Right lobe of liver (tissue), 6 donors: ENCODE measurements around the gene MAG. TPM values are rescaled to one million over a fixed set of nuclear protein-coding genes. Genes with fewer than 3 reads are reported as not detected.

Experiments used
- ATAC-seq, 4 donors: fragments of 200-7000 bp; cut with Tn5 transposase; one replicate each; pipeline ENCODE4 v1.9.1; 2020; ENCODE audit warnings: mild to moderate bottlenecking in 4 of 4, moderate library complexity in 4 of 4
- DNase-seq, 3 donors: peaks; one replicate each; pipeline ENCODE4 v3.0.0-alpha.2; 2020
- H3K27ac ChIP-seq, 3 donors: fragments of 200-600 bp; one replicate each; pipeline ENCODE4 v1.8.0; 2022
- H3K27me3 ChIP-seq, 2 donors: fragments of 200-600 bp; one replicate each; pipeline ENCODE4 v1.8.0; 2022
- H3K36me3 ChIP-seq, 4 donors: fragments of 200-600 bp; sonication (generic) in 1 of 4; one replicate each; pipeline versions ENCODE4 v1.5.1 to v1.8.0; 2017 to 2022; ENCODE audit warnings: control low read depth in 1 of 4
- H3K4me1 ChIP-seq, 4 donors: fragments of 200-600 bp; sonication (generic) in 1 of 4; one replicate each; pipeline versions ENCODE4 v1.5.1 to v1.8.0; 2017 to 2022; ENCODE audit warnings: control low read depth in 1 of 4
- H3K4me3 ChIP-seq, 3 donors: fragments of 200-600 bp; one replicate each; pipeline ENCODE4 v1.8.0; 2022
- H3K9me3 ChIP-seq, 4 donors: fragments of 200-600 bp; sonication (generic) in 1 of 4; one replicate each; pipeline versions ENCODE4 v1.5.1 to v1.8.0; 2017 to 2022; ENCODE audit warnings: control low read depth in 1 of 4
- CTCF ChIP-seq, 4 donors: fragments of 200-600 bp in 3 of 4; fragments of 450-650 bp in 1 of 4; IDR thresholded peaks; one replicate each; pipeline versions ENCODE4 v1.5.1 to v1.8.0; 2016 to 2022; ENCODE audit warnings: antibody characterized with exemption in 4 of 4, mild to moderate bottlenecking in 2 of 4
- POLR2A ChIP-seq: fragments of 450-650 bp; IDR thresholded peaks from one replicate; pipeline ENCODE4 v1.6.1; 2017; ENCODE audit warnings: antibody characterized with exemption, mild to moderate bottlenecking
- WGBS: methylation state at CpG from one replicate; pipeline ENCODE4 v1.1.6; 2018; ENCODE audit warnings: low coverage, low lambda C conversion rate; ENCODE audit not compliant: insufficient coverage; ENCODE audit errors: missing lambda C conversion rate; 5-methylcytosine and 5-hydroxymethylcytosine counted together
- intact Hi-C, 2 donors: fragments of 100-400 bp; cut with DNase I; formaldehyde crosslinking; loops; one replicate each; pipeline versions ENCODE4 v1.11.2 to v1.14.1; 2022
- total RNA-seq, 6 experiments: library from RNA; depleted of rRNA in 2 of 6; stranded (reverse); fragments of >200 nt in 2 of 6; fragmentation: NEBNext Ultra II Directional in 3 of 6; extraction: Animal tissue kit (Norgen Biotek cat#: 25700) in 3 of 6; gene quantifications; one replicate each; pipeline versions ENCODE4 v1.1.0 to v1.2.4, GENCODE V29; 2016 to 2023
- donor health status: DM: no; HTN: yes; CAD: no.
- donor health status: DM: no; HTN: no; CAD: no.
- donor health status: DM: no; HTN: no; CAD: no.
- donor health status: DM: no; HTN: yes; CAD: no.
- donor health status: DM: no; HTN: yes; CAD: no.

Gene MAG
- total RNA-seq, 6 experiments from 2014 or later, result 0.40 TPM; not detected in 5

GRCh38 chr19:35267818-35268535 lies 24.0 kb upstream of the MAG start:
- Histone ChIP-seq H3K9me3 (no peaks in the 10 kb centered on the region), H3K4me1 (peaks cover 0 to 36% (median 15%) of the 10 kb centered on the region in 4 donors), H3K27me3 (no peaks in the 10 kb centered on the region), H3K27ac (peak overlapping the region; percentile 79 to 92 (median 92)), H3K36me3 (peaks cover 0 to 10% (median 4%) of the 10 kb centered on the region in 4 donors), H3K4me3 (peak overlapping the region; percentile 73 to 86 (median 79))
- DNase-seq (peak; percentile 83 to 84 (median 83)), ATAC-seq (peak; percentile 34 to 62 (median 50))
- intact Hi-C loops, result no loop called here
- TF ChIP-seq CTCF (IDR thresholded peaks at IDR 0.05) (no peak), POLR2A (peak; percentile 71)
- 0% methylated on average over 7 of the region's 100 CpGs for WGBS

DNA sequence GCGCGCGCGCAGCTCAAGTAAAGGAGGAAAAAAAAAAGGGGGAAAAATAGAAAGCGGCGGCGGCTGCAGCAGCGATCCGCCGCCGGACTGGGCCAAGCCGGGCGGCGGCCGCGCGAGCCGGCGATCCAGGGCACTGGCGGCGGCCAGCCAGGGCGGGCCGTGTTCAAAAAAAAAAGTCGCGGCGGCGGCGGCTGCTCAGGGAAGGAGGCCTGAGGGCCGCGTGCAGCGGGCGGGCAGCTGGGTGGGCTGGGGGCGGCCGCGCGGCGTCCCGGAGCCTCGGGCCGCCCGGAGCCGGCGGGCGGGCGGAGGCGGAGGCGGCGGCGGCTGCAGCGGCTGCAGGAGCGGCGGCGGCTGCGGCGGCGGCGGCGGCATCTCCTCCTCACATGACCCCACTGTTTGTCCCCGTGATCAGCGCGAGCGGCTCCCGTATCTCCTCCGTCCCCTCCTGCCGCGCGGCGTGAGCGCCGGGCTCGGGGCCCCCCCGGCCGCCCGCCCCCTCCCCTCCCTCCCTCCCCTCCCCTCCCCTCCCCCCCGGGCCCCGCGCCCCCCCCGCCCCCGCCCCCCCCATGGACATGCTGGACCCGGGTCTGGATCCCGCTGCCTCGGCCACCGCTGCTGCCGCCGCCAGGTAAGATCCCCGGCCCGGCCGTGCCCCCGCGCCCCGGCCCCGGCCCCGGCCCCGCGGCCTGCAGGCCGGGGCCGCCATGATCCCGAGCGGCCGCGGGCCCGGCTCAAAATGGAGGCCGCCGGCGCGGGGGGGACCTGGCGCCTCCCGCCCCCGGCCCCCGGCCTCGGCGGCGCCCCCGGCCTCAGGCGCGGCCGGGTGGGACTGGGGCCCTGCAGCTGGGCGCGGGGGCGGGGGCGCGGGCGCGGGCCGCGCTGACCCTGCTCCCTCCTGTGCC lies 23.2 kb upstream of the MAG start, which contains the start of gene USF2:
Gene USF2, plus strand, starts transcription at position 427 of the 902 bp plus-strand sequence. Its CDS starts 140 bp downstream, at position 567.
- Histone ChIP-seq H3K9me3 (no peaks in the 10 kb centered on the region), H3K4me3 (peak within 1 kb of the TSS; percentile 73 to 86 (median 79)), H3K27ac (peak within 1 kb of the TSS; percentile 82 to 92 (median 92)), H3K36me3 (peaks cover 0 to 10% (median 5%) of the 10 kb centered on the region in 4 donors), H3K27me3 (no peaks in the 10 kb centered on the region), H3K4me1 (peaks cover 0 to 36% (median 15%) of the 10 kb centered on the region in 4 donors)
- WGBS, result 0% methylated on average over 19 of the region's 126 CpGs
- DNase-seq, result peak; percentile 83 to 89 (median 89)
- TF ChIP-seq CTCF (IDR thresholded peaks at IDR 0.05) (no peak), POLR2A (no peak)
- intact Hi-C loops, result no loop called here
- ATAC-seq, result peak in 2 of 4 donors; percentile 15 to 24

DNA sequence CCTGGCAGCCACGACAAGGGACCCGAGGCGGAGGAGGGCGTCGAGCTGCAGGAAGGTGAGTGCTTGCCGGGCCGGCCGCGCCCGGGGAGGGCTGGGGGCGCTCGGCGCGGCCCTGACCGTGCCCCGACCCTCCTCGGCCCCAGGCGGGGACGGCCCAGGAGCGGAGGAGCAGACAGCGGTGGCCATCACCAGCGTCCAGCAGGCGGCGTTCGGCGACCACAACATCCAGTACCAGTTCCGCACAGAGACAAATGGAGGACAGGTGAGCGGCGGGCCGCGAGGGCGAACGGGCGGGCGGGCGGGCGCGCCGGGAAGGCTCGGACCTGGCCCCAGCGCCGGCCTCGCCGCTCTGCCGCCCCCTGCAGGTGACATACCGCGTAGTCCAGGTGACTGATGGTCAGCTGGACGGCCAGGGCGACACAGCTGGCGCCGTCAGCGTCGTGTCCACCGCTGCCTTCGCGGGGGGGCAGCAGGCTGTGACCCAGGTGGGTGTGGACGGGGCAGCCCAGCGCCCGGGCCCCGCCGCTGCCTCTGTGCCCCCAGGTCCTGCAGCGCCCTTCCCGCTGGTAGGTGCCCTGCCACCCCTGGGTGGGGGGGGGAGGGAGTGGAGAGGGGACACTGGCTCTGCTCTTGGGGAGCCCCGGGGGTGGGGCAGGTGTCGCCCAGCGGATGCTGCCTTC lies 22.4 kb upstream of the MAG start:
- Histone ChIP-seq H3K27me3 (no peaks in the 10 kb centered on the region), H3K4me1 (peaks cover 0 to 35% (median 15%) of the 10 kb centered on the region in 4 donors)
- WGBS, result 3% methylated on average over 12 of the region's 66 CpGs

More for the DNA sequence above, 22.4 kb upstream of the MAG start:
- ATAC-seq (peak; percentile 45 to 66 (median 60)), DNase-seq (peak; percentile 93)
- Histone ChIP-seq H3K4me3 (peak overlapping the region; percentile 64 to 79 (median 73)), H3K36me3 (peaks cover 0 to 10% (median 7%) of the 10 kb centered on the region in 4 donors), H3K9me3 (no peaks in the 10 kb centered on the region), H3K27ac (peak overlapping the region; percentile 82 to 92 (median 84))
- TF ChIP-seq CTCF (IDR thresholded peaks at IDR 0.05) (peak; percentile 50 to 98 (median 94)), POLR2A (no peak)
- intact Hi-C loops, result no loop called here
